Neural cell (in vitro differentiated cells): Measurements from ENCODE around the gene APOF. TPM values are rescaled to one million over a fixed set of nuclear protein-coding genes. Genes with fewer than 3 reads are reported as not detected.

ENCODE experiments used
- H2AFZ ChIP-seq: fragments of 200-600, 300-800 bp; sonication (generic), shearing (Covaris generic); 2 replicates; pipeline ENCODE4 v1.6.0; 2014; ENCODE audit warnings: low read depth, mild to moderate bottlenecking, antibody characterized with exemption, low read length, moderate library complexity
- H3F3A ChIP-seq: fragments of 200-600 bp; shearing (Covaris generic); 2 replicates; pipeline ENCODE4 v1.6.1; 2016; ENCODE audit warnings: mild to moderate bottlenecking, moderate library complexity, mixed read lengths, antibody characterized with exemption, low read length; ENCODE audit not compliant: insufficient read depth, poor library complexity, severe bottlenecking
- H3K27ac ChIP-seq: fragments of 200-600, 300-800 bp; sonication (generic), shearing (Covaris generic); 2 replicates; pipeline ENCODE4 v1.5.1; 2014; ENCODE audit warnings: mild to moderate bottlenecking, low read length, moderate library complexity
- H3K27me3 ChIP-seq: fragments of 300-800, 200-600 bp; sonication (generic), shearing (Covaris generic); 2 replicates; pipeline ENCODE4 v1.6.0; 2014; ENCODE audit warnings: mild to moderate bottlenecking, low read depth, low read length, moderate library complexity; ENCODE audit not compliant: insufficient read depth
- H3K36me3 ChIP-seq: fragments of 300-800, 200-600 bp; sonication (generic), shearing (Covaris generic); 2 replicates; pipeline ENCODE4 v1.5.1; 2014; ENCODE audit warnings: mild to moderate bottlenecking, antibody characterized with exemption, low read length, moderate library complexity; ENCODE audit not compliant: insufficient read depth
- H3K4me2 ChIP-seq: fragments of 300-800, 200-600 bp; sonication (generic), shearing (Covaris generic); 2 replicates; pipeline ENCODE4 v1.6.0; 2014; ENCODE audit warnings: mild to moderate bottlenecking, low read length
- H3K4me3 ChIP-seq: fragments of 300-800, 200-600 bp; sonication (generic), shearing (Covaris generic); 2 replicates; pipeline ENCODE4 v1.5.1; 2014; ENCODE audit warnings: mild to moderate bottlenecking, low read length, moderate library complexity
- H3K79me2 ChIP-seq: fragments of 200-600 bp; shearing (Covaris generic); replicated peaks from 2 replicates; pipeline ENCODE4 v1.6.0; 2014; ENCODE audit warnings: mild to moderate bottlenecking, low read length, moderate library complexity; ENCODE audit not compliant: insufficient read depth
- H3K9ac ChIP-seq: fragments of 300-800, 200-600 bp; sonication (generic), shearing (Covaris generic); 2 replicates; pipeline ENCODE4 v1.6.1; 2016; ENCODE audit warnings: mild to moderate bottlenecking, low read length, mixed read lengths
- H3K9me2 ChIP-seq: fragments of 200-600 bp; shearing (Covaris generic); 2 replicates; pipeline ENCODE4 v1.6.1; 2016; ENCODE audit warnings: mild to moderate bottlenecking, low read length, mixed read lengths; ENCODE audit not compliant: insufficient read depth
- H3K9me3 ChIP-seq: fragments of 200-600, 300-800 bp; sonication (generic), shearing (Covaris generic); 2 replicates; pipeline ENCODE4 v1.6.1; 2016; ENCODE audit warnings: mild to moderate bottlenecking, mixed run types, low read length, moderate library complexity, mixed read lengths
- H4K20me1 ChIP-seq: fragments of 200-600 bp; shearing (Covaris generic); 2 replicates; pipeline ENCODE4 v1.6.1; 2016; ENCODE audit warnings: mild to moderate bottlenecking, mixed run types; ENCODE audit not compliant: insufficient read depth
- EP300 ChIP-seq: fragments of 450-650 bp; conservative IDR thresholded peaks from 2 replicates; pipeline ENCODE4 v1.6.1; 2014; ENCODE audit warnings: antibody characterized with exemption, mild to moderate bottlenecking, moderate library complexity; ENCODE audit not compliant: poor library complexity, severe bottlenecking
- EZH2 ChIP-seq: fragments of 200-600, 300-800 bp; shearing (Covaris generic), sonication (generic); IDR thresholded peaks from 2 replicates; pipeline ENCODE4 v1.6.1; 2014; ENCODE audit warnings: antibody characterized with exemption, low read length, borderline replicate concordance, mild to moderate bottlenecking; ENCODE audit not compliant: insufficient read depth, poor library complexity, severe bottlenecking
- MXI1 ChIP-seq: fragments of 450-650 bp; conservative IDR thresholded peaks from 2 replicates; pipeline ENCODE4 v1.6.1; 2014; ENCODE audit warnings: antibody characterized with exemption, mild to moderate bottlenecking; ENCODE audit not compliant: poor library complexity, severe bottlenecking
- POLR2AphosphoS5 ChIP-seq: IDR thresholded peaks from 2 replicates; pipeline ENCODE4 v1.6.1; 2012
- RAD21 ChIP-seq: fragments of 450-650 bp; conservative IDR thresholded peaks from 2 replicates; pipeline ENCODE4 v1.6.1; 2014; ENCODE audit warnings: antibody characterized with exemption, mild to moderate bottlenecking, moderate library complexity
- REST ChIP-seq: IDR thresholded peaks from 2 replicates; pipeline ENCODE4 v1.6.1; 2012; ENCODE audit warnings: borderline replicate concordance
- SMC3 ChIP-seq: fragments of 450-650 bp; conservative IDR thresholded peaks from 2 replicates; pipeline ENCODE4 v1.6.1; 2014; ENCODE audit warnings: antibody characterized with exemption, mild to moderate bottlenecking, moderate library complexity; ENCODE audit not compliant: poor library complexity
- TAF1 ChIP-seq: IDR thresholded peaks from 2 replicates; pipeline ENCODE4 v1.6.1; 2012; ENCODE audit warnings: low read depth
- polyA plus RNA-seq: library from polyadenylated mRNA; depleted of rRNA; stranded (reverse); fragments of >200 nt; gene quantifications from 2 replicates; pipeline ENCODE4 v1.2.3, GENCODE V29; 2014
- small RNA-seq, 3 experiments: library from RNA; depleted of rRNA; stranded (forward); fragments of <200 nt; gene quantifications; one replicate each; pipeline ENCODE3, GENCODE V24; 2012
- TF ChIP-seq, protein P1 (sequence below): fragments of 450-650 bp; IDR thresholded peaks from 2 replicates; pipeline ENCODE4 v1.5.1; 2014; ENCODE audit warnings: antibody characterized with exemption, mild to moderate bottlenecking, moderate library complexity; ENCODE audit not compliant: poor library complexity, severe bottlenecking

The APOF gene
- polyA plus RNA-seq, 1 donor from 2014 or later: not detected

DNA sequence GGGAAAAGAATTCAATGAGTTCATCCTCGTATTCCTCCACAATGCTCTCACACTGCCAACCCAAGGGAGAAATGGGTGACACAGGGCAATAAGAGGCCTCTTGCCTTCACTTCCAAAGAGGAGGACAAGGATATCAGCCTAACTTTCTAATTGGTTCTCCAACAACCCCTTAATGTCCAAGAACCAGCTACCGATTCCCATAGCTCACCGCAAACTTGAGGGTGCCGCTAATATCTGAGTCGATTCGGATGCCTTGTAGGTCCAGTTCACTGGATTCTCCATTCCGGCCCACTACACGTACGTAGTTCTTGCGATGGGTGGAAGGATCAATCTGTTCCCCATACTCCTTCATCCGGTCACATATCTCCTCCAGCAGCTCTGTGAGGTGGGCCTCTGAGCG is 51.7 kb downstream of the APOF start:
- no peak overlapping the region for H3K27ac ChIP-seq
- no peaks in the 10 kb centered on the region for H3F3A ChIP-seq
- no peaks in the 10 kb centered on the region for H3K9me2 ChIP-seq
- no peak overlapping the region for H3K4me3 ChIP-seq
- peaks cover 4% of the 10 kb centered on the region for H3K36me3 ChIP-seq
- no peak for TF ChIP-seq EZH2
- TF ChIP-seq, protein P1, sequence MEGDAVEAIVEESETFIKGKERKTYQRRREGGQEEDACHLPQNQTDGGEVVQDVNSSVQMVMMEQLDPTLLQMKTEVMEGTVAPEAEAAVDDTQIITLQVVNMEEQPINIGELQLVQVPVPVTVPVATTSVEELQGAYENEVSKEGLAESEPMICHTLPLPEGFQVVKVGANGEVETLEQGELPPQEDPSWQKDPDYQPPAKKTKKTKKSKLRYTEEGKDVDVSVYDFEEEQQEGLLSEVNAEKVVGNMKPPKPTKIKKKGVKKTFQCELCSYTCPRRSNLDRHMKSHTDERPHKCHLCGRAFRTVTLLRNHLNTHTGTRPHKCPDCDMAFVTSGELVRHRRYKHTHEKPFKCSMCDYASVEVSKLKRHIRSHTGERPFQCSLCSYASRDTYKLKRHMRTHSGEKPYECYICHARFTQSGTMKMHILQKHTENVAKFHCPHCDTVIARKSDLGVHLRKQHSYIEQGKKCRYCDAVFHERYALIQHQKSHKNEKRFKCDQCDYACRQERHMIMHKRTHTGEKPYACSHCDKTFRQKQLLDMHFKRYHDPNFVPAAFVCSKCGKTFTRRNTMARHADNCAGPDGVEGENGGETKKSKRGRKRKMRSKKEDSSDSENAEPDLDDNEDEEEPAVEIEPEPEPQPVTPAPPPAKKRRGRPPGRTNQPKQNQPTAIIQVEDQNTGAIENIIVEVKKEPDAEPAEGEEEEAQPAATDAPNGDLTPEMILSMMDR: no peak
- TF ChIP-seq RAD21: no peak
- no peak for TF ChIP-seq TAF1
- TF ChIP-seq SMC3: no peak
- no peak for TF ChIP-seq POLR2AphosphoS5
- no peak for TF ChIP-seq MXI1
- TF ChIP-seq EP300: no peak
- no peak for TF ChIP-seq REST
- no peaks in the 10 kb centered on the region for H3K27me3 ChIP-seq
- peaks cover 10% of the 10 kb centered on the region for H3K79me2 ChIP-seq
- H3K9me3 ChIP-seq: no peaks in the 10 kb centered on the region
- H2AFZ ChIP-seq: no peak overlapping the region
- no peak overlapping the region for H3K9ac ChIP-seq
- H4K20me1 ChIP-seq: no peaks in the 10 kb centered on the region
- no peak overlapping the region for H3K4me2 ChIP-seq

Small RNA genes lying within 50 kb of the gene (small RNA-seq; reads per million reads assigned to genes)
- gene RNU7-40P: 0 to 0.65 (median 0) reads per million in 3 experiments

Other genes with a start within 250 kb of the APOF start
- gene RPL41, start 246.2 kb downstream of the APOF start, polyA plus RNA-seq: 1,970 and 2,186 TPM in 2 replicates
- gene ZC3H10, start 244.6 kb downstream of the APOF start, polyA plus RNA-seq: 6.7 and 11.3 TPM in 2 replicates
- 19.6 and 25.1 TPM in 2 replicates for gene ESYT1, start 234.6 kb downstream of the APOF start, polyA plus RNA-seq
- 369 and 376 TPM in 2 replicates for gene MYL6B, start 210.3 kb downstream of the APOF start, polyA plus RNA-seq
- 2,918 and 3,234 TPM in 2 replicates for gene MYL6, start 204.5 kb downstream of the APOF start, polyA plus RNA-seq
- 85.6 and 93.2 TPM in 2 replicates for gene SMARCC2, start 173.4 kb downstream of the APOF start, polyA plus RNA-seq
- 87.9 and 108 TPM in 2 replicates for gene RNF41, start 140.9 kb downstream of the APOF start, polyA plus RNA-seq
- gene NABP2, start 138.5 kb downstream of the APOF start, polyA plus RNA-seq: 54.3 and 79.1 TPM in 2 replicates
- gene SLC39A5, start 132.8 kb downstream of the APOF start, polyA plus RNA-seq: 0.33 TPM in 1 of 2 replicates, not detected in the other
- gene ANKRD52, start 104.5 kb downstream of the APOF start, polyA plus RNA-seq: 7.3 and 8.3 TPM in 2 replicates
- 56.5 and 62.4 TPM in 2 replicates for gene COQ10A, start 95.9 kb downstream of the APOF start, polyA plus RNA-seq
- gene CS, start 62.5 kb downstream of the APOF start, polyA plus RNA-seq: 65.7 and 101 TPM in 2 replicates
- 169 and 175 TPM in 2 replicates for gene CNPY2, start 46.9 kb downstream of the APOF start, polyA plus RNA-seq
- gene PAN2, start 28.9 kb downstream of the APOF start, polyA plus RNA-seq: 63.0 and 80.1 TPM in 2 replicates
- 0.31 TPM in 1 of 2 replicates, not detected in the other for gene IL23A, start 24.0 kb downstream of the APOF start, polyA plus RNA-seq
- gene STAT2, start 2.8 kb downstream of the APOF start, polyA plus RNA-seq: 88.2 and 99.3 TPM in 2 replicates
- 2.5 and 4.4 TPM in 2 replicates for gene TIMELESS, start 86.6 kb upstream of the APOF start, polyA plus RNA-seq
- not detected in 2 replicates for gene MIP, start 91.8 kb upstream of the APOF start, polyA plus RNA-seq
- 1.8 and 2.1 TPM in 2 replicates for gene SPRYD4, start 105.7 kb upstream of the APOF start, polyA plus RNA-seq
- 7.4 and 10.5 TPM in 2 replicates for gene GLS2, start 125.3 kb upstream of the APOF start, polyA plus RNA-seq
- 2.4 and 3.2 TPM in 2 replicates for gene RBMS2, start 159.0 kb upstream of the APOF start, polyA plus RNA-seq